SKM-1 treated with dmso at 0.1 percent for 144 hours (cell line): ENCODE data around the gene LOXHD1.

Experiments used
- DNase-seq: peaks from one replicate; lab custom pipeline; 2025; ENCODE audit not compliant: unreplicated experiment; lab: John Stamatoyannopoulos, UW

LOXHD1 gene

DNA sequence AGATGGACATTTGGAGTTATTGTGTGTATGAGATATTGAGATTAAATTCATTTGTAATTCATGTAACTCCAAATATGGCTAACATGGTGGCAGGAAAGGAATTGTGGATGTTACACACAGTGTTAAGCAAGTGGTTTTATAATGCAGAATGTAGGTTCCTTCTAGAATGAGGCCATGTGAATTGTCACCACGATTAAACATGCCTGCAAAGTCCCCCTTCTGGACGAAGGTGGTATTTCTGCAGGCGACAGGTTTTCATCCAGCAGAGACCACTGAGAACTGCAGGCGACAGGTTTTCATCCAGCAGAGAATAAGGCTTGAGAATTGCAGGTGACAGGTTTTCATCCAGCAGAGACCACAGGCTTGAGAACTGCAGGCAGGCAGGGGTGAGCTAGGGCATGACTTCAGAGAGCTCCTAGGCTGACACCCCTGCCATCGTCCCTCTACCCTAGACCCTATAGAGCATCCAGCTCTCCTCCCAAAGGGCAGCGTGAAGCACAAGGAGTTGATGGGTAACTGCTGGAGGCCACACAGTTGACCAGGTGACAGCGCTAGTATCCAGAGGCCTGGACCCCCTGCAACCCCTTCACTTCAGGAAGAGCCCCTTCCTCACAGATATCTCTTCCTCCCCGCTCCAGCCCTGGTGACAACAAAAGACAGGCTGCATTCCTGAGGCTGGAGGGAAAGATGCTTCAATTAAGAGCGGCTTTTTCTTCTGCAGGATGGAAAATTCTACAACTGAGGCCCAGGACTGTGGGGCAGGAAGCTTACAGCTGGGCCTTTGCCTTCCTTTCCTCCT is 175.8 kb downstream of the LOXHD1 start:
- DNase-seq = peak; percentile 12

DNA sequence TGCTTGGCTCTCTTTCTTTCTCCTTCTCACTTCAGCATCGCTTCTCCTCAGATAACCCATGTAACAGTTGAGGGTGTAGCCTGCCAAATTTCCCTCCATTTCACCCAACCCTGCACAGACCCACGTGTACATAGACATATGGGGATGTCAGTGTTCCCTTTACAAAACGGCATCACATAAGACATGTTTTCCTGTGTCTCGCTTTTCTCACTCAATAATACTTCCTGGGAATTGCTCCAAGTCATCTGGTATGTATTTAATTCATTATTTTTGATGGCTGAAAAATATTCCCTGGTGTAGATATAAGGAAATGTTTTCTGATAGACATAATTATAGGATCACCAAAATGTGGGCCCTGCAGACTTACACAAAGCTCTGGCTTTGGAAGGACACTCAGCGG is 176.8 kb downstream of the LOXHD1 start:
- DNase-seq = no peak

DNA sequence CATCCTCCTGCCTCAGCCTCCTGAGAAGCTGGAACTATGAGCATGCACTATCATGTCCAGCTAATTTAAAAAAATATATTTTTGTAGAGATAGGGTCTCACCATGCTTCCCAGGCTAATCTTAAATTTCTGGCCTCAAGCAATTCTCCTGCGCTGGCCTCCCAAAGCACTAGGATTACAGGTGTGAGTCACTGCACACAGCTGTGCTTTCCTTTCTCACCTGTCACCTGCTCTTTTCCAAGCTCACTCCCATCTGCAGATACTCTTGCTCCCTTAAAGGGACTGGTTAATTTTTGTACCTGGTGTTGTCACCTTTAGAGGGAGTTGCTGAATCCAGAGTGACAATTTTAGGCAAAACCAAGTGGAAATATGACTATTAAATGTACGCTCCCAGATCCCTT is 178.2 kb downstream of the LOXHD1 start:
- no peak for DNase-seq

DNA sequence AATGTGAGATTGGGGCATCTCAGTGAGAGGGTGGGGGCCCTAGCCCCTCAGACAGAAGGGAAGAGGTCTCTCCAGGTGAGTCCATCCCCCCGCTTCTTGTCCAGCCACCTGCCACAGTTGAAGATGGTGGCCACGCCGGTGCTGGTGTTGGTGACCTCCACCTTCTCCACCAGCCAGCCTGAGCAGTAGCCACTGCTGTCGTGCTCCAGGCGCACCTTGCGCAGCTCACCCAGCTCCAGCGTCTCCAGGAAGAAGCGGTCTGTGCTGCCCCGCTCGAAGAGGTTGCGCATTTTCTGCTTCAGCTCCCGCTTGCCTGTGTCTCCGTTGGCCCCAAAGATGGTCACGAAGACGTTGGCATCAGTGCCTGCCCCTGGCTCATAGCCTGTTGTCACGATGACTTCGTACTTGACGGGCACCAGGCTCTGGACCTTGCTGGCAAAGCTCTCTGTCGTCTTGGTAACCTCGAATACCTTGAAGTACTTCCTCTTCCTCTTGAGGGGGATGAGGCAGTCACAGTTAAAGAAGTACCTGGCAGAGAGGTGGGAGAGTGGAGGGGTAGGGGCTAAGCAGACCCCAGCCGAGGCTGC is 179.5 kb downstream of the LOXHD1 start:
- no peak for DNase-seq

DNA sequence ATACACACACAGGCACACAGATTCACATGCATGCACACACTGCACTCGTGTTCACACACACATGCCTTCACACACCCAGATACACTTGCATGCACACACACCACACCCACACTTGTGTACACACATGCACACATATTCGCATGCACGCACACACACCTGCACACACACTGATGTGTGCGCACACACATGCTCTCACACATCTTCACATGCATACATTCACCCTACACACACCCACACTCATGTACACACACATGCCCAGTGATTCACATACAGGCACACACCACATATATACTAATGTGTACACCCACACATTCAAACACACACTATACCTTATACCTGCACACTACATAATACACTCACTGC is 181.6 kb downstream of the LOXHD1 start:
- DNase-seq = no peak

DNA sequence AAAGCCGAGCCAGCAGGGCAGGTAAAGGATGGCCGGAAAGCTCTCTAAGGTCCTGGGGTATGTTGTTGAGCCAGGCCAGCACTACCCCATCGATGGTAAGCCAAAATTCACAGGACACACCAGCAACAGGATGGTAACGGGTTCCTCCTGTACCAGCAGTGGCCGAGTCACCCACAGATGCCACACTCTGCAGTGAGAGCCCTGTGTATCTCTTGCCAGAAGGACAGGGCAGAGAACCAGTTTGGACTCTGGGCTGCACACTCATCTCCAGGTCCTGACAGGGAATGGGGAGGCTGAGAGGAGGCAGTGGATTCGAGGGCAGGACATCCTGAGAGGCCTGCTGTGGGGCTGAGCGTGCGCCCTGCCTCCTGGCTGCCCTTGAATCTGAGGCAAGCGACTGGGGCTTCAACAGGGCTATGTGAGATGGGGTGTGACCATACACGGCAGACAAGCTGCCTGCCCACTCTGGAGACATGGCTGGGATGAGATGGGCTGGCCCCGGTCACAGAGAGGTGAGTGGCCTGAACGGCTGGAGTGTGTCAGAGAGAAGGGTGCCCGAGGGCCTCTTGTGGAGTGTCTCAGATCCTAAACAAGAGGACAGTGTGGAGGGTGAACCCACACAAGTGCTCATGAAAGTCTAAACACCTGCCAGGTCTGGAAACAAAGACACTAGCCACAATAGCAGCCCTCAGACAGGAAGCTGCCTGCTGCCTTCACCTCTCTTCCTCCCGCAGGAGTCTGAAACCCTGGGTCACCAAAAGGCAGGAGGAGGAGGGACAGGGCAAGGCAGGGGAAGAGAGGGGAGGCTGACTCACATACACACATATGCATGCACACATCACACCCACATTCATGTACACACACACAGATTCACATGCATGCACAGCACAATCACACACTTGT is 182.3 kb downstream of the LOXHD1 start:
- no peak for DNase-seq

DNA sequence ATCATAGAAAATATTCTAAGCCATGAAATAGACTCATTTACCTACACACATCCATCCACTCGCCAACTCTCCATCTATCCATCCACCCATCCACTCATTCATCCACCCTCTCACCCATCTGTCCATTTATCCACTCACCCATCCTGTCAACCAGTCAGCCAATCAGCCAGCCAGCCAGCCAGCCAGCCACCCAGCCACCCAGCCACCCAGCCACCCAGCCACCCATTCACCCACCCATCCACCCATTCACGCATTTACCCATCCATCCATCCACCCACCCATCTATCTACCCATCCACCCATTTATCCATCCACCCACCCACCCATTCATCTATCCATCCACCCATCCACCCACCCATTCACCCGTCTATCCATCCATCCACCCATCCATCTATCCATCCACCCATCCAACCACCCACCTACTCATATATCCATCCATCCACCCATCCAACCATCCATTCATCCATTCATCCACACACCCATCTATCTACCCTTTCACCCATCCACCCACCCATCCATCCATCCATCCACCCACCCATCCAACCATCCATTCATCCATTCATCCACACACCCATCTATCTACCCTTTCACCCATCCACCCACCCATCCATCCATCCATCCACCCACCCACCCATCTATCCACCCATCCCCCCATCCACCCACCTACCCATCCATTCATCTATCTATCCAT is 185.1 kb downstream of the LOXHD1 start:
- no peak for DNase-seq

DNA sequence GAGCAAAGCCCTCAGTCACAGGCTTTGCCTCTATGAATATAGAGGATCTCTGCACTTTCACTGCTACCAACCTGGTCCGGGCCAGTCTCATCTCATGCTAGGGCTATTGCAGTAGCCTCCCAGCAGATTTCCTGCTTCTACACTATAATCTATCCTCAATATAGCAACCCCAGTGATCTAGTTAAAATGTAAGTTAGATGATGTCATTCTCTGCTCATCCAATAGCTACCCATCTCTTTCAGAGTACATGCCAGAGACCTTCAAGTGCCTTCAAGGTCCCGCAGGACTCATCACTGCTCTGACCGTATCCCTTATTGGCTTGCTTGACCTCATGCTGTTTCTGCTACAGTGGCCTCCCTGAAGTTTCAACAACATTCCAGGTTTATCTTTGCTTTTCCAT is 186.3 kb downstream of the LOXHD1 start:
- DNase-seq = no peak

DNA sequence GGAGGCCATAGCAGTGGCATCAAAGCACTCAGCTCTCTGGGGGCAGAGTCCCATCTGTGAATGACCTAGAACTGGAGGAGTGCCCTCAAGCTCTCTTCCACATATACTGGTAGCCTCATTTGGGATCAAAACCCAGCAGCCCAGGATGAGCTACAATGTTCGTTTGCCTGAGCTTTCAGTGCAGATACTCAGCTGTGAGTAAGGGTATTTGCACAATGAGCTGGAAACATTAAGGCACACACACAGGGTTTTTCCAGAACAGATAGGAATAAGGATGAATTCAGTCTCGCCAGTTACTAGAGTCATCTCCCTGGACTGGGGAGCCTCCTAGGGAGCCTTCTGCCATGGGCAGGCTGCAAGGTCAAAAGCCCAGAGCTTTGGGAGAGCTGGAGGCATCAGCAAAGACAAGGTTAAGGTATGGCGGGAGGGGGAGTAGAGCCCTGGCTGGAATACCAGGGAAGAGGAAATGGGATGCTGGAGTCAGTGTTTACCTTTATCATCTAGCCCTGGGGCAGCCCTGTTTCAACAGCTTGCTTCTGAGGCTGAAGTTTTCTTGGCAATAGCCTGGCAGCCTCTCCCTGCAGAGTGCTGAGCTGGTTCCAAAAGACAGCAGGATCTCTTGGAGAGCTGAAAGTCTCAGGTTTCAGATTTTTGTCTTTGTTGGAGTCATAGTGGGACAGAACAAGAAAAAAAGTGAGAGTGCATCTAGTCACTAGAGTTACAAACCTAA is 187.7 kb downstream of the LOXHD1 start:
- no peak for DNase-seq

DNA sequence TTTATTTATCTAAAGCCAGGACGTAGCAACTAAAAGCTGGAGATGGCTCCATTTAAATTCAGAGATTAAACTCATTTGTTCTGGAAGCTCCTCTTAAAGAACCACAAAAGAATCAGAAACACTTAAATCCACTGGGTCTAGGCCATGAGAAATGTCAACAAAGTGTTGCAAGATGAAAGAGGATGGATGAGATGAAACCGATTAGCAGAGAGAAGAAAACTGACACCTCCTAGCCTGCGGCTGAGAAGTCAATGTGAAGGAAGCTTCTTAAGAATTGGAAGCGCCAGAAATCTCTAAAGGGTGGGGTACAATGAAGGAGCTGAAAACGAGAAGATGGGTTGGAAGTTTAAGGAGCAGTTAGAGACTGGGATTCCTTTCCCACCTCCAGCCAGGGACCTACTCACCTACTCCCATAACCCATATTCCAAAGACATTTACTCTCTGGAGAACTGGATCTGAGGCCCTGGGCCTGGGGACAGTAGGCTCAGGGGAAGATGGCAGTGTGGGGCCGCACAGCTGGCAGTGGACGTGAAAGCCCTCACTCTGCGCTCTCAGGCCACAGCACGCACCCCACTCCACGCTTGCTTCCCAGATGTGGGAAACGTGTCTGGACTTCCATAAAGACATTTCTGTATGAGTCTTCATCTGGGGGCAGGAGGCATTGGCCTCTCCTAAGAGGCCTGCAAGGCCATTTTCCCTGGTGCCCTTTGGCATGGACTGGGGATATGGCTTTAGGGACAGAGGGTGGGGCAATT is 188.4 kb downstream of the LOXHD1 start:
- DNase-seq = no peak

DNA sequence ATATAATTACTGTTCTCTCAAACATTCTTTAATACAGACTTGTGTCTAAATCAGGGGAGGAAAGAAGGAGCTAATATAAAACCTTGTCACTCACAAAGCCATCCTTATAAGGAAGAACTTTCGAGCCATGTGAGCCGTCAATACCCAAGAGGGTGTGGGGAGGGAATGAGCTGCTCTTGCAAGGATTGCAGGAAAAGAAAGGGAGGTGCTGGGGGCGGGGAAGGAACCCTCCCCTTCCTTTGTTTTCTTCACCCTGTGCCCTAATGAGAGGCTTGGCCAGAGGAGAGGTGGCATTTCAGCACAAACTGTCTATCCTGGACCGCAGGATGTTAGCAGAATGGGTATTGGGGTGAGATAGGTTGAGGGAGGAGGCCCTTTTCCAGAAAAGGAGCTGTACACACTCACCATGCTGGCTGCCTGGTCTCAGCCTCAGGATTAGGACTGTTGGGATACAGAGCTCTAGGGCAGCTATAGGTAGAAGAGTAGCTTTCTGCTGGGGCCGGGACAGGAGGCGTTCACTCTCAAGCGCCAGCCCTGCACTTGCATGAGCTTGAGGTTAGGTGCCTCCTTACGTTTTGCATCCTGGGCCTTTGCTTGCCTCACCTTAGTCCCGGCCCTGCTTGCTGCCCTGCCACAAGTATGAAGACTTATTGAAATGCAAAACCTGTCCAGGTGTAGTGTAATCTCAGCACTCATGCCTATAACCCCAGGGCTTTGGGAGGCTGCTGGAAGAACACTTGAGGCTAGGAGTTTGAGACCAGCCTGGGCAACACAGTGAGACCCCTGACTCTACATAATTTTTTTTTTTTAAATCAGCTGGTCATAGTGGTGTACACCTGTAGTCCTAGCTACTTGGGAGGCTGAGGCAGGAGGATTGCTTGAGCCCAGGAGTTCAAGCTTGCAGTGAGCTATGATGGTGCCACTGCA is 190.5 kb downstream of the LOXHD1 start:
- no peak for DNase-seq

DNA sequence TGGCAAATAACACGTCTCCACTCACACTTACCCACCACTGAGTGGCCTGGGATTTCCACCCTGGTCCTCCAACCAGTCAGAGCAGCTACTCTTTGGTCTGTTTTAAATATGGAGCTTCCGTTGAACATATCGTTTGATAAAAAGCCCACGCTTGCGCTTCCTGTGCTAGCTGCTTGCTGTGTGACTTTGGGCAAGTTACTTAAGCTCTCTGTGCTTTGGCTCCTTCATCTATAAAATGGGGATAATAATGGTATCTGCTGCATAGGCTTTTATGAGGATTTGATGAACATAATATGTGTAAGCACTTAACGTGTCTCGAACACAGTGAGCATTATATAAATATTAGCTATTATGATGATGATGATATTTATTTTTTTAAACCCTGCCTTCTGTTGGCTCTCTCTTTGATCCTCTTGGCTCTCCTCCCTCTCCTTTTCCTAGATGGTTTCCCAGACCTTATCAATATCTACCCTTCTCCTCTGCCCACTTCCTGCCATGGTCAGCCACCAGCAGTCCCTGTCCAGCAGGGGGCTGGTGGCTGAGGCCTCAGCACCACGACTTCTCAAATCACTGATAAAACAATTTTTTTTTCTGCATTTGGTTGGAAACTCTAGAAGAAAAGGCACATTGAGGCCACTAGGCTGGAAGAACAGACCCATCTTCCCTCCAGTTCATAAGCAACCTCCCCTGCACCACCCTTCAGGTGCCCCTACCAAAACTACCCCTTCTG is 191.9 kb downstream of the LOXHD1 start:
- DNase-seq = no peak

DNA sequence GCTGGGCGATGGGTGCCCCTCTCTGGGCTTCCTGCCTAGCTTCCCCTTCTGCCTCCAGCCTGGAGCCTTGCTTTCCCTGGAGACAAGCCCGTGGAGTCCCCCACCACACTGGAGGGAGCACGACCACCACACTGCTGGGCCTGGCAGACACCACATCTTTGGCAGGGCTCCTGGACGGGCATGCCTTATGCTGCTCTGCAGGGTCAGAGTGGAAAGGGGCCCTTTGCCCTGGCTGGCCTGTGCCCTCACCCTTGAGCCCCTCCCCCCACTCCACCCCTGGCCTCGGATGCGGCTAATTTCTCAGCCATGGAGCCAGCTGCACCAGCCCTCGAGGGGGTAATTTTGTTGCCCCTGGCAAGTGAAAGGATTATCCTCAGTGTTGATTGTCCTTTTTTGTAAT is 194.5 kb downstream of the LOXHD1 start:
- no peak for DNase-seq

DNA sequence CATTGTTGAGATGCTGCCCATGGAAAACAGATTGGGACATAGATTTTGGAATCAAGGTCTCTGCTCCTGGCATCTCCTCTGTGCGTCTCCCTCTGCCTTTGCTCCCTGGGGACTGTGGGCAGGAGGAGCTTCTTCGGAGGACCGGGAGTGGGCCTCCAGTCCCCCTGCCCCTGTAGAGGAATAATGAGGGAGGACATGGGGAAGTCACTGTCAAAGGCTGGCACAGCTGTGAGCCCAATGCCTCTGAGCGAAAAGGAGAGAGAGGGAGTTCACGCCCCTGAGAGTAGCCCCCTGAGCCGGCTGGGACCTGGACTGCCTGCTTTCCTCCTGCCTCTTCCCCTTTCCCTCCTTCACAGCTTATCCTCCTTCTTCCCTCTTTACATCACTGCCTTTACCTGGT is 195.0 kb downstream of the LOXHD1 start:
- no peak for DNase-seq

DNA sequence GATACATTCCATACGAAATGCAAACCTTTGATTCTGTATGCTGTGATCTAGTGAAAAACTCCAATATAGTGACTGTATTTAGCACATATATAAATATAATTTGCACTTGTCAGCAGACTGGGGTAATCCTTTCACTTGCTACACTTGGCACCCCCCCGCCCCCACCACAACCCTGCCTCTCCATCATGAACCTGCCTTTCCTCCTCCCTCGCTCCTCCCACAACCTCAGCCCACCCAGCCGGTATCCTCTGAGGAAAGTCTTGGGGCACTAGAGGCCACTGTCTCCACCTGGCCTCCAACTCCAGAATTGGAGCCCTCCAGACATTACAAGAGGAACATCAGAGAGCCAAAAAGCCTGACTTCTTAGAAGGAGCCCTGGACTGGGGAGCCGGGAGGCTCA is 196.3 kb downstream of the LOXHD1 start:
- no peak for DNase-seq

DNA sequence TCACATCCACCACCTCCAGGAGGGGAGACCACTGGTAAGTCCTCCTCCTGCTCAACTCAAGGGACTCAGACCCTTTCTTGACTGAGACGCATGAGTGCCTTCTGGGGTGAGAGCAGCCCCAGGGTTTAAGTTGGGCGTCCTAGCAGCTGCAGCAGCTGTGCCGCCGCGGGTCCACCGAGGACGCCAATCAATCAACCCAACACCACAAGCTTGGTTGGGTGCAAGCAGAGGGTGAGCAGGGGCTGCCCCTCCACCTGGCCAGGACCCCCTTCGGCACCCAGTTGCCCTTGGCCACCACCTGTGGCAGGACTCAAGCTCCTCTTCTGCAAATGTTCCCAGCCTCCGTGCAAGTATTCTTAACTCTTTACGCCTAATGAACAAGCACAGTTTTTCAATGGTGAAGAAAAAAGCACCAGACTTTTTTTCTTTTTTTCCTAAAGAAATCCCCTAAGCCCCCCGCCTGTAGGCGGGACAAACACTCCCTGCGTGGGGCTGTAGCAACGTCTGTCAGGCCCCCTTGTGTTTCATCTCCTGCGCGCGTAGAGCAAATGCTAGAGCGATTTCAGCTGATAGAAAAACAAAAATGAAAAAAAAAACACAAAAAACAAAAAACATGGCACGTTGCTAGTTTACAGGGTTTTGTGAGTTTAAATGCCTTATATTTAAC is 197.1 kb downstream of the LOXHD1 start:
- no peak for DNase-seq

DNA sequence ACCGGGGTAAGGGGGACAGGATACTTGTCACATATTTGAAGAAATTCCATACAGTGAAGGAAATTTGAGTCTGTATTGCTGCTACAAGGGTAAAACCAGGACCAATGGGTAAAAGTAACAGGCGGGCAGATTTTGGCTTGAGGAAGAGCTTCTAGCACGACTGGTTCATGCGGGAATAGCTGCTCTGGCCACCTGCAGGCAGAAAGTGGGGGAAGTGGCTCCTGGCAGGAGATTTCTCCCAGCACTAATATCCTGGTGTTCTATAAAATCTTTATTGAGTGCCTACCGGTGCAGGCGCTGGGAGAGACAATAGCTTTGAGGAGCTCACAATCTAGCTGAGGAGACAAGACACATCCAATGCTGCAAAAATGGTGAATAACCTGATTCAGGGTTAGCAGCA is 198.5 kb downstream of the LOXHD1 start:
- DNase-seq = no peak

DNA sequence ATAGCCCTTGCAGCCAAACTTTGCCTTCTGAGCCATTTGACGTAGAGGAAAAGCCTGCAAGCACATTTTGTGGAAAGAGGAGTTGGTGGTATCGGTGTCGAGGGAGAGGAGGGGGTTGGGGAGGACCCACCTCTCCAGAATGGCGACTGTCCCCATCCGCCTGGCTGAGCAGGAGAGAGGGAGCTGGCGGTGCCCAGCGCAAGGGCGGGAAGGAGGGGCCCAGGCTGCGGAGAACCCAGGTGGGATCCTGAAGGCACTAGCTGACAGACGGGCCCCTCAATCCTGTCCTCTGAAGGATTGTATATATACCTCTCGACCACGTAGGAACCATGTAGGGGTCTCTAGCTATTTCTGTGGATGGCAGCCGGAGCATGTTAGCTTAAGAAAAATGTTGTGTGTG is 200.3 kb downstream of the LOXHD1 start:
- DNase-seq = no peak
